Glutamatergic neuron (in vitro differentiated cells): ENCODE data around the gene PTPRE. TPM values are rescaled to one million over a fixed set of nuclear protein-coding genes. Genes with fewer than 3 reads are reported as not detected.
"Not testable (repeated sequence)": the region's sequence is repeated elsewhere in the genome, so short reads cannot be mapped to it uniquely, and the experiment has no call there.

Experiments used
- DNase-seq: peaks from one replicate; pipeline ENCODE4 v3.0.0; 2022
- H3K27ac Mint-ChIP-seq: one replicate; pipeline ENCODE4 v1.8.0; 2020; ENCODE audit warnings: mild to moderate bottlenecking, mixed read lengths, inconsistent platforms; ENCODE audit not compliant: unreplicated experiment
- H3K27me3 Mint-ChIP-seq: one replicate; pipeline ENCODE4 v1.8.0; 2020; ENCODE audit warnings: mild to moderate bottlenecking, moderate library complexity, mixed read lengths, inconsistent platforms; ENCODE audit not compliant: unreplicated experiment
- H3K36me3 Mint-ChIP-seq: one replicate; pipeline ENCODE4 v1.8.0; 2020; ENCODE audit warnings: mild to moderate bottlenecking, mixed read lengths, inconsistent platforms; ENCODE audit not compliant: unreplicated experiment
- H3K4me1 Mint-ChIP-seq: one replicate; pipeline ENCODE4 v1.8.0; 2020; ENCODE audit warnings: mild to moderate bottlenecking, low read depth, mixed read lengths, inconsistent platforms; ENCODE audit not compliant: unreplicated experiment
- H3K4me3 Mint-ChIP-seq: one replicate; pipeline ENCODE4 v1.8.0; 2020; ENCODE audit warnings: mild to moderate bottlenecking, mixed read lengths, inconsistent platforms; ENCODE audit not compliant: unreplicated experiment
- H3K9me3 Mint-ChIP-seq: one replicate; pipeline ENCODE4 v1.8.0; 2020; ENCODE audit warnings: mild to moderate bottlenecking, moderate library complexity, mixed read lengths, inconsistent platforms; ENCODE audit not compliant: unreplicated experiment
- CTCF ChIP-seq: fragments of 200-600 bp; sonication (generic); IDR thresholded peaks from one replicate; pipeline ENCODE4 v1.5.0; 2021; ENCODE audit not compliant: partially characterized antibody, unreplicated experiment
- total RNA-seq: library from RNA; stranded (reverse); fragmentation: NEBNext Ultra II Directional; extraction: Animal tissue kit (Norgen Biotek cat#: 25700); gene quantifications from one replicate; pipeline ENCODE4 v1.2.1, GENCODE V29; 2021; ENCODE audit not compliant: unreplicated experiment

The PTPRE gene
- total RNA-seq, 1 donor from 2014 or later = 2.6 TPM

DNA sequence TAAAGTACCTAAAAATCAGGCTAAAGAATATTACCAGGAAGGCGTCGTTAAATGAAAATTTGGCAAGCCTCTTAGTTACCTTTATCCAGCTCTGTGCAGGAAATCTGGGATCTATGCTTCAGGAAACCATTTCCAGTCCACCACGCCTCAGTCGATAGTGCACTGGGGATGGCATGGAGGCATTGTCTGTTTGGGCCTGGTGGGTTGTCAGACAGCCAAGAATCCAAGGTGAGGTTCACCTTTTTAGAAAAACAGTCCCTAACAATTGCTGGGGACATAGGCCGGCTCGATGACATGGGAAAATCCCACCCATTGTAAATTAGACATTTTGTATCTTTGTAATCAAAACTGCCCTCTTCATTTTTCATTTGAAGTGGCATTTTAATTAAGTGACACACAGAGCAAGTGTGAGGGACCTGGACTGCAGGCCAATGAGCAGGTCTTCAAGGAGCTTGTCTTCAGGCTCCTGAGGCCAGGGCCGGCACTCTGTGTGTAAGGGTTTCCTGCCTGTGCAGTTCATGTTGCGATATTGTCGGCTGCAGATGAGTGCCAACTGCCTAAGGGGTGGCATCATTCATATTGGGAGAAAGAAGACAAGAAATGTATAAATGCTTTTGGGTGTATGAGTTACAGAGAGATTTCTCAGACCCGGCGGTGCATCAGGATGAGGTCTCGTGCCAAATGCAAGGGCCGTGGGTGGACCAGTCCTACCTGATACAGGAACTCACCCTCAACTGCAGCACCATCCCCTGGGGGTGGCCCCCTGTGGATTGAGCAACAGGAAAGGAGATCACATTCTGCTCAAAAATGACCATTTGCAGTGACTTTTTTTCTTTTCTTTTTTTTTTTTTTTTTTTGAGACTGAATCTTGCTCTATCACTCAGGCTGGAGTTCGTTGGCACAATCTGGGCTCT, 80.8 kb downstream of the PTPRE start:
- H3K27ac Mint-ChIP-seq = no peak overlapping the region
- no peaks in the 10 kb centered on the region for H3K4me1 Mint-ChIP-seq
- no peak for DNase-seq
- H3K9me3 Mint-ChIP-seq = peaks cover 2% of the 10 kb centered on the region
- H3K27me3 Mint-ChIP-seq = no peaks in the 10 kb centered on the region
- no peak for TF ChIP-seq CTCF
- no peaks in the 10 kb centered on the region for H3K36me3 Mint-ChIP-seq
- no peak overlapping the region for H3K4me3 Mint-ChIP-seq

DNA sequence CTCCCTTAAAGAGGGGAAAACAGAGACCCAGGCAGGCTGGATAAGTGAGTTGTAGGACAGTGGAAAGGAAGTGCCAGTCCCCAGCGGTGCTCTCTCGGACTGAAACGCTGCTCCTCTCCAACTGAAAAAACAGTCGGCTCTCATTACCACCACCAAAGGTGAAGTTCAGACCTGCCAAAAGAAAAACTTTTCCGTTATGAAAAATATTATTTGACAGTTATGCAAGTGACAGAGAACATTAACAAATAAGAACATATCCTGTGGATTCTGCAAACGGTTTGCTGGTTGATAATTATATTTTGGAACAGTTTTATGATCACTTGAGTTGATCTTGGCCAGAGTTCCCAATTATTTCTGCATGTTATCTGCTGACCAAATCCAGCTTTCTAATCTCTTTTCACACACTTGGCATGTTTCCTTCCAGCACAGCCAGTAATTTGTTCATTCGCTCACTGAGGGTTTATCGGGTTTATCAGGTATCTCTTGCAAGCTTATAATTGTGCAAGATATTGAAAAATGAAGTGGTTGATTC, 82.6 kb downstream of the PTPRE start:
- H3K27ac Mint-ChIP-seq = no peak overlapping the region
- no peaks in the 10 kb centered on the region for H3K4me1 Mint-ChIP-seq
- TF ChIP-seq CTCF = no peak
- H3K4me3 Mint-ChIP-seq = no peak overlapping the region
- no peaks in the 10 kb centered on the region for H3K36me3 Mint-ChIP-seq
- H3K27me3 Mint-ChIP-seq = no peaks in the 10 kb centered on the region
- no peaks in the 10 kb centered on the region for H3K9me3 Mint-ChIP-seq
- no peak for DNase-seq

GRCh38 chr10:127990132-127990788, 83.4 kb downstream of the PTPRE start:
- H3K27me3 Mint-ChIP-seq, H3K4me3 Mint-ChIP-seq, DNase-seq, H3K9me3 Mint-ChIP-seq, H3K27ac Mint-ChIP-seq, H3K4me1 Mint-ChIP-seq, H3K36me3 Mint-ChIP-seq: not testable (repeated sequence)

DNA sequence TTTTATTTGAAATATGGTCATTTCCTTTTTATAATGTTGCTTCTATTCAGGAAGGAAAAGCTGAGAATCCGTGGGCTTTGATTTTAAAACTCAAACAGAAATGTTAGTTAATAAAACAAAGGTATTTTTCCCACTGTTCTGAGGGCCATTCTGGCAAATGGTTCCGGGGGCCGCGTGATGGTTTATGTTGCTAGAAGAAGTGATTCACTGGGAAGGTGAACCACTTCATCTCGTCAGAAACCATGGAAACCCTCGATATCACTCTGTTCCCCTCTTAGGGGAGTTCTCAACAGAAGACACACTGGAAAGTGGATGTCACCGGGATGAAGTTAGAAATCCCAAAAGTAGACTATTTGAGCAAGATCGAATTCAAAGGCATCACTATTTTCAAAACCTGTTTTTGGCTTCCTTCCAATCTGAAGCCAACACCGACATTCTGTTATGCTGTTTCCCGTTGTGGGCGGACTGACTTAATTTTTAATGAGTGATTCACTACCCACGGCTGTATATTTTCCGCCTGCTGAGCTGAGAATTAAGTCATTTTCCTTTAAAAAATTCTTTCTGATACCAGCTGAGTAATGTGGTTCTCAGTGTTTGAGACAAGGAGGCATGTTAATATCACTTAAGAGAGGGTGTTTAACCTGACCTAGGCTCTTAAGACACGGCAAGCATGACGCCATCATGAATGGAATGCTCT, 84.1 kb downstream of the PTPRE start:
- no peaks in the 10 kb centered on the region for H3K4me1 Mint-ChIP-seq
- H3K27me3 Mint-ChIP-seq = no peaks in the 10 kb centered on the region
- DNase-seq = no peak
- no peak overlapping the region for H3K27ac Mint-ChIP-seq
- no peak overlapping the region for H3K4me3 Mint-ChIP-seq
- TF ChIP-seq CTCF = no peak
- no peaks in the 10 kb centered on the region for H3K36me3 Mint-ChIP-seq
- no peaks in the 10 kb centered on the region for H3K9me3 Mint-ChIP-seq

DNA sequence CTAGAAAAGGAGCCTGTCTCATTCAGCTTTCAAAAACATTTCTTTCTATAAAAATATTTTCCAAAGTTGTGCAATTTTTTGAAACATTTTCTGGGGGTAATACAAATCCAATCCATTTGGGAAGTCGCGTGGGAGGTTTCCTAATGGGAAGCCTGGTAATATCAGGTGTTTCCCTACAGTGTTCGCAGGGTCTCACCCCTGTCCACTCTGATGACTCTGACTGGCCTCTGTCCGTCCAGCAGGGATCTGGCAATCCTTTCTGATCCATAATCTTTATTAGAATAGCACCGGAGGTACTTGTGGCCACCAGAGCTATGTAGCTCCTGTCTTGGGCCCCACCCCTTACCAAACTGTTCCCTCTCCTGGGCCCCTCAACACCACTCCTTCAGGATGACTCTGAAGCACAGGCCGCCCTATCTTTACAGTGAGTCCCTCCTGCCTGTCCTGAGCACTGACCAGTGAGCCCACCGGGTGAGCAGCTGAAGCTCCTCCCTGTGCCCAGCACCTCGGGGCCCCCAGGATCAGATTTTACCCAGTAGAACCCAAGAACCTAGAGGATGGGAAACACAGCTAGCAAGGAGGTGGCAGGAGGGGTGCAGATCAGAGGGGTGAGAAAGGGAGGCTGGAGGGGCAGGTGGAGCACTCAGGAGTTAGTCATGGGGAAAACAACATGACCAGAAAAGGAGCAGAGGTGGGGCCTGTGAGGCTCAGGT, 84.8 kb downstream of the PTPRE start:
- Mint-ChIP-seq H3K27ac (no peak overlapping the region), H3K9me3 (no peaks in the 10 kb centered on the region), H3K4me3 (no peak overlapping the region), H3K36me3 (no peaks in the 10 kb centered on the region), H3K27me3 (no peaks in the 10 kb centered on the region), H3K4me1 (no peaks in the 10 kb centered on the region)
- DNase-seq = no peak
- TF ChIP-seq CTCF = no peak
